Astrocyte of the cerebellum (primary cell): ENCODE measurements around the gene TUBB2B.

Experiments used
- DNase-seq: peaks from one replicate; pipeline ENCODE4 v3.0.0-alpha.2; 2011; ENCODE audit warnings: low read depth
- H3K4me3 ChIP-seq: 2 replicates; pipeline ENCODE4 v1.5.1; 2011; ENCODE audit warnings: mild to moderate bottlenecking, low read depth, low read length, moderate library complexity
- in situ Hi-C: cut with HindIII; loops from 2 replicates; pipeline ENCODE4 v1.10.0; 2017; ENCODE audit warnings: low sequenced_read_pairs
- TF ChIP-seq, protein P1 (sequence below): IDR thresholded peaks from 2 replicates; pipeline ENCODE4 v1.5.1; 2012; ENCODE audit warnings: low read length, low read depth, moderate library complexity, mild to moderate bottlenecking; ENCODE audit errors: missing control alignments

Gene TUBB2B

GRCh38 chr6:3271756-3272155 lies 44.3 kb upstream of the TUBB2B start:
- no peak for DNase-seq
- TF ChIP-seq, protein P1, sequence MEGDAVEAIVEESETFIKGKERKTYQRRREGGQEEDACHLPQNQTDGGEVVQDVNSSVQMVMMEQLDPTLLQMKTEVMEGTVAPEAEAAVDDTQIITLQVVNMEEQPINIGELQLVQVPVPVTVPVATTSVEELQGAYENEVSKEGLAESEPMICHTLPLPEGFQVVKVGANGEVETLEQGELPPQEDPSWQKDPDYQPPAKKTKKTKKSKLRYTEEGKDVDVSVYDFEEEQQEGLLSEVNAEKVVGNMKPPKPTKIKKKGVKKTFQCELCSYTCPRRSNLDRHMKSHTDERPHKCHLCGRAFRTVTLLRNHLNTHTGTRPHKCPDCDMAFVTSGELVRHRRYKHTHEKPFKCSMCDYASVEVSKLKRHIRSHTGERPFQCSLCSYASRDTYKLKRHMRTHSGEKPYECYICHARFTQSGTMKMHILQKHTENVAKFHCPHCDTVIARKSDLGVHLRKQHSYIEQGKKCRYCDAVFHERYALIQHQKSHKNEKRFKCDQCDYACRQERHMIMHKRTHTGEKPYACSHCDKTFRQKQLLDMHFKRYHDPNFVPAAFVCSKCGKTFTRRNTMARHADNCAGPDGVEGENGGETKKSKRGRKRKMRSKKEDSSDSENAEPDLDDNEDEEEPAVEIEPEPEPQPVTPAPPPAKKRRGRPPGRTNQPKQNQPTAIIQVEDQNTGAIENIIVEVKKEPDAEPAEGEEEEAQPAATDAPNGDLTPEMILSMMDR = no peak
- H3K4me3 ChIP-seq = no peak overlapping the region
- in situ Hi-C loops = loop anchor here (5.0 kb wide), 1 partner anchor 446 kb away; no protein-coding TSS in a partner anchor

- in situ Hi-C loops = loop anchor here (5.0 kb wide), 1 partner anchor 447 kb away; no protein-coding TSS in a partner anchor
- DNase-seq = no peak
- no peak overlapping the region for H3K4me3 ChIP-seq
- TF ChIP-seq, protein P1 = no peak
Measured at GRCh38 chr6:3270258-3270657, 42.8 kb upstream of the TUBB2B start.

DNA sequence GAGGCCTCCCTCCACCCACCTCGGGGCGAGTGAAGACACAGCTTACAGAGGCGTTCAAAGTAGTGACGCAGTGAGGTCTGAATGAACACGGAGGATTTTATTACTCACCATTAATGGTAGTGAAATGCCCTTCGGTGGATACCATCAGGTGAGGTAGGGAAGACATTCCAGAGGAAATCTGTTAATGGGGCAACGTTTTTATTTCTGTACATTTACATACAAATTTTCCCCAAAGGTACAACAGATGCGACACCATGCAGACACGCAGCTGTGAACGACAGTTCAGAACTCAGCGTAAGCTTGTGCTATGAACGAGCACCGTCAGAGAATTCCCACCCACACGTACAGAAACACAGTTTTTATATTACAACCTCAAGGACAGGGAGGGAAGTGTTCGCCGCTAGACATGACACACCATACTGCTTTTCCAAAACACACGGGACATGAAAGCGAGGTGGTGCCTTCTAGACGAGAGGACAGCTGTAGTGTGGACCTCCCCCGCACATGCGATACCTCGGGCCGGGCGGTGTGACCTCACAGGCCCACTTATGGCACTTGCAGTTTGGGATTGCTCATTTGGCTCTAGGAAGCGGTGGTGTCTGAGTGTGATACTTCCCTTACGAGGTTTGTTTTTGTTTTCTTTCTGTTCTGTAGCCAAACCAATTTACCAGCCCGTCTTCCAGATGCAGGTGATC lies 42.0 kb upstream of the TUBB2B start:
- TF ChIP-seq, protein P1 = no peak
- H3K4me3 ChIP-seq = no peak overlapping the region
- in situ Hi-C loops = no loop called here
- DNase-seq = no peak

- in situ Hi-C loops = no loop called here
- TF ChIP-seq, protein P1 = no peak
- no peak overlapping the region for H3K4me3 ChIP-seq
- no peak for DNase-seq
Measured at GRCh38 chr6:3268680-3269079, 41.2 kb upstream of the TUBB2B start.

DNA sequence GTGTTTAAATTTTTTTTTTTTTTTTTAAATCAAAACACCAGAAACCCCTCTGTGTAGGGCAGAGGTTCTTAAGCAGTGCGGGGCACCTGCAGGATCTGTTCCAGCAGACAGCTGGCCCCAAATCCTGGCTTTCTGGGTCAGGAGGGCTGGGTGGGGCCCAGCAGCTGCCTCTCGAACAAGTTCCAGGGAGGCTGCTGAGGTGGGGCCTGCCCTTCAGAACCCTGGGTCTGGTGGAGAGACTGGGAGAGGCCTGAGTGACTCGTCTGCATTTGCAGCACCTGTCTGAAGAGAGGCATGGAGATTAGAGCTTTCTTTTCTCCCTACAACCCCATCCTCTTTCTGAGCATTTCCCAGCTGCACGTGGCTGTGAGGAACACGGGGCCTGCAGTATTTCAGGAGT lies 39.7 kb upstream of the TUBB2B start:
- no peak for DNase-seq
- TF ChIP-seq, protein P1 = no peak
- H3K4me3 ChIP-seq = no peak overlapping the region
- in situ Hi-C loops = no loop called here

DNA sequence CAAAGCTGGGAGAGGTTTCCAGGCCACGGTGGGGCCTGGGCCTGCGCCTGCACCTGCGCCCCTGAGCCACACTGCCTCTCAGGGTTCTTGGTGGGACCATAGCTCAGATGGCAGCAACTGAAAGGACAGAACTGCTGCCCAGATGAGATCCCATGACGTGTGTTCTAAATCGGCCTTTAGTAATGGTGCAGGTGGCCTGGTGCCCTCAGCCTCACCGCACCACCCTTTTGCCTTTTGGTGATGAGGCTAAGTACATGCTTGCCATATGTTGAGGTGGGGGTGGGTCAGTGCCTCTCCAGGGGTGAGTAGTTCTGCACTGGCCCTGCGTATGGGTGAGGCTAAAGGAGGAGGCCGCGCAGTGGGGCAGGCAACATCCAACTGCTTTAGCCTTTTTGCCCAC lies 38.7 kb upstream of the TUBB2B start:
- in situ Hi-C loops = no loop called here
- TF ChIP-seq, protein P1 = no peak
- DNase-seq = no peak
- no peak overlapping the region for H3K4me3 ChIP-seq
